SK-MEL-5 (cell line): ENCODE measurements around the gene KCNJ15. TPM values are rescaled to one million over a fixed set of nuclear protein-coding genes. Genes with fewer than 3 reads are reported as not detected.
"Not testable (repeated sequence)": the region's sequence is repeated elsewhere in the genome, so short reads cannot be mapped to it uniquely, and the experiment has no call there.

Experiments
- DNase-seq: peaks from one replicate; pipeline ENCODE4 v3.0.0-alpha.2; 2016; ENCODE audit warnings: low read depth, low spot score
- in situ Hi-C: cut with HindIII; loops from 2 replicates; pipeline ENCODE4 v1.10.0; 2016; ENCODE audit warnings: low sequenced_read_pairs, high pct_unique_total_duplicates, low pct_unique_long_range_greater_than_20kb
- polyA plus RNA-seq, 2 experiments: library from polyadenylated mRNA; depleted of rRNA; stranded (reverse); fragments of >200 nt; gene quantifications; 2 replicates each; pipeline ENCODE4 v1.2.3, GENCODE V29; 2015
- total RNA-seq: library from RNA; depleted of rRNA; stranded (reverse); fragments of >200 nt; shearing (Covaris generic); gene quantifications from 2 replicates; pipeline ENCODE4 v1.2.3, GENCODE V29; 2014; rRNA removed

The KCNJ15 gene
- not detected in 2 replicates for total RNA-seq
- not detected in 2 replicates for polyA plus RNA-seq (2015; cell fraction: cytosol; rRNA removed)
- not detected in 2 replicates for polyA plus RNA-seq (2015; cell fraction: nucleus; rRNA removed)

- no peak for DNase-seq
- in situ Hi-C loops = no loop called here
These were observed at the start of gene KCNJ15 for GRCh38 chr21:38256599-38257302. Gene KCNJ15, plus strand, starts transcription at chr21:38256991. Its CDS starts 42,271 bp downstream, at chr21:38299262.

- in situ Hi-C loops = no loop called here
- DNase-seq = no peak
These were observed 48.7 kb upstream of the KCNJ15 start for GRCh38 chr21:38208118-38208517.

- no peak for DNase-seq
- in situ Hi-C loops = no loop called here
These were observed 45.5 kb upstream of the KCNJ15 start for GRCh38 chr21:38211321-38211720.

GRCh38 chr21:38212706-38213105 lies 44.1 kb upstream of the KCNJ15 start:
- no peak for DNase-seq
- in situ Hi-C loops = no loop called here

- in situ Hi-C loops = no loop called here
- peak; percentile 66 for DNase-seq
These were observed 37.7 kb upstream of the KCNJ15 start for GRCh38 chr21:38219049-38219628.

- DNase-seq = no peak
- in situ Hi-C loops = no loop called here
These were observed 36.5 kb upstream of the KCNJ15 start for GRCh38 chr21:38220270-38220737.

- in situ Hi-C loops = no loop called here
- DNase-seq = no peak
These were observed 35.2 kb upstream of the KCNJ15 start for GRCh38 chr21:38221594-38221993.

GRCh38 chr21:38223893-38224540 lies 32.8 kb upstream of the KCNJ15 start:
- in situ Hi-C loops = no loop called here
- DNase-seq = no peak

GRCh38 chr21:38227401-38227800 lies 29.4 kb upstream of the KCNJ15 start:
- DNase-seq = no peak
- in situ Hi-C loops = no loop called here

GRCh38 chr21:38228115-38228514 lies 28.7 kb upstream of the KCNJ15 start:
- in situ Hi-C loops = no loop called here
- no peak for DNase-seq

- in situ Hi-C loops = no loop called here
- DNase-seq = no peak
These were observed 28.3 kb upstream of the KCNJ15 start for GRCh38 chr21:38228537-38228936.

GRCh38 chr21:38229260-38229877 lies 27.4 kb upstream of the KCNJ15 start:
- DNase-seq = no peak

GRCh38 chr21:38234395-38235142 lies 22.2 kb upstream of the KCNJ15 start:
- no peak for DNase-seq
- in situ Hi-C loops = no loop called here

More at GRCh38 chr21:38229260-38229877, 27.4 kb upstream of the KCNJ15 start:
- in situ Hi-C loops = no loop called here

- in situ Hi-C loops, DNase-seq: not testable (repeated sequence)
These were observed 21.5 kb upstream of the KCNJ15 start for GRCh38 chr21:38235251-38235650.

- DNase-seq = no peak
- in situ Hi-C loops = no loop called here
These were observed 20.6 kb upstream of the KCNJ15 start for GRCh38 chr21:38236232-38236631.

- DNase-seq = no peak
- in situ Hi-C loops = no loop called here
These were observed 17.1 kb upstream of the KCNJ15 start for GRCh38 chr21:38239672-38240071.

GRCh38 chr21:38240129-38240528 lies 16.7 kb upstream of the KCNJ15 start:
- in situ Hi-C loops = no loop called here
- no peak for DNase-seq
